ENCODE results near the gene NCK1. TPM values are rescaled to one million over a fixed set of nuclear protein-coding genes. Genes with fewer than 3 reads are reported as not detected.
"Not testable (repeated sequence)": the region's sequence is repeated elsewhere in the genome, so short reads cannot be mapped to it uniquely, and the experiment has no call there.

The NCK1 gene
- total and polyA plus RNA-seq, 10 of the 15 experiments (the other 5 are each of a cell fraction or from before 2014, with no cell fraction given) = 15.6 to 33.4 (median 25.0) TPM

DNA sequence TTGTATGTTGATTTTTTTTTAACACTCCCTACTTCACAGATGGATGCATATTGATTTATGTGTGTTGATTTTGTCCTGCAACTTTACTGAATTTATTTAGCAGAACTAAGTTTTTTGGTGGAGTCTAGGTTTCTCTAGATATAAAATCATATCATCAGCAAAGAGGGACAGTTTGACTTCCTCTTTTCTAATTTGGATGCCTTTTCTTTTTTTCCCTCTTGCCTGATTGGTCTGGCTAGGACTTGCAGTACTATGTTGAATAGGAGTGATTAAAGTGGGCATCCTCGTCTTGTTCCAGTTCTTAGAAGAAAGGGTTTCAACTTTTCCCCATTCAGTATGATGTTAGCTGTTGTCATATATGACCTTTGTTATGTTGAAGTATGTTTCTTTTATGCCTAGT, 38.7 kb downstream of the NCK1 start:
- RAD21 ChIA-PET (ENCODE audit: unreplicated experiment); H3K27me3 ChIP-seq (replicated peaks in 1 of 2; ENCODE audit: control insufficient read depth in 2 of 2, insufficient read depth in 2 of 2, low read length in 1 of 2); BruUV-seq (replicated peaks); DNase-seq (ENCODE audit: low read depth, low spot score); H2AFZ ChIP-seq (ENCODE audit: control insufficient read depth, low read depth, low read length); H3K4me1 ChIP-seq (ENCODE audit: control insufficient read depth, insufficient read depth, low read length); POLR2A ChIA-PET; H4K20me1 ChIP-seq (ENCODE audit: control insufficient read depth, insufficient read depth); ATAC-seq; H3K9ac ChIP-seq (ENCODE audit: control insufficient read depth, insufficient read depth, low read length); intact Hi-C loops (cut with micrococcal nuclease; ENCODE audit: unreplicated experiment); H3K4me3 ChIP-seq; in situ Hi-C loops (cut with MboI); H3K27ac ChIP-seq (ENCODE audit: control insufficient read depth, insufficient read depth); H3K4me2 ChIP-seq (ENCODE audit: control insufficient read depth, insufficient read depth); H3K36me3 ChIP-seq (ENCODE audit: control insufficient read depth in 2 of 2, insufficient read depth in 2 of 2, low read length in 1 of 2): not testable (repeated sequence)
- FAIRE-seq = peak; percentile 54
- SMC1A ChIA-PET (ENCODE audit: uncharacterized antibody, unreplicated experiment) = interaction anchor here (3.8 to 4.2 kb wide), 2 partner anchors 10 to 16 kb away, joined by 19 to 28 read pairs; no protein-coding TSS in a partner anchor
- WGBS (ENCODE audit: insufficient coverage, insufficient replicate concordance, low lambda C conversion rate, missing lambda C conversion rate) = 13% methylated on average over 1 of the region's 1 CpG
- Histone ChIP-seq H3K79me2 (ENCODE audit: control insufficient read depth, insufficient read depth, low read length) (peaks cover 64% of the 10 kb centered on the region), H3K9me3 (replicated peaks; ENCODE audit: control insufficient read depth, insufficient read depth, low read length) (peaks cover 26% of the 10 kb centered on the region)
- CTCF ChIA-PET = interaction anchor here (1.0 to 1.6 kb wide), 2 partner anchors 17 to 42 kb away, joined by 3 to 4 read pairs; no protein-coding TSS in a partner anchor
- TF ChIP-seq SPI1 (IDR thresholded peaks at IDR 0.05; ENCODE audit: borderline replicate concordance, insufficient read depth, low read depth, low read length) = peak; percentile 58; the same call in 1 of the 2 replicates

DNA sequence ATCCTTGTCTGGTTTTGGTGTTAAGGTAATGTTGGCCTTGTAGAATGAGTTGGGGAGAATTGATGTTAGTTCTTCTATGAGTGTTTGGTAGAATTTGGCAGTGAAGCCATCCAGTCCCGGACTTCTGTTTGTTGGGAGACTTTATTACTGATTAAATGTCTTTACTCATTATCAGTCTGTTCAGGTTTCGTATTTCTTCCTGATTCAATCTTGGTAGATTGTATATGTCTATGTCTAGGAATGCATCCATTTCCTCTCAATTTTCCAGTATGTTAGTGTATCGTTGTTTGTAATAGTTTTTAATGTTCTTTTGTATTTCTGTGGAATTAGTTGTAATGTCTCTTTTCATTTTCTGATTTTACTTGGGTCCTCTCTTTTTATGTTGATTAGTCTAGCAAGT, 39.4 kb downstream of the NCK1 start:
- Histone ChIP-seq H3K79me2 (ENCODE audit: control insufficient read depth, insufficient read depth, low read length) (peaks cover 62% of the 10 kb centered on the region), H3K4me1 (ENCODE audit: control insufficient read depth, insufficient read depth, low read length) (peaks cover 4% of the 10 kb centered on the region; the same call in 1 of the 2 replicates), H3K4me3 (no peak overlapping the region), H3K36me3 (ENCODE audit: control insufficient read depth in 2 of 2, insufficient read depth in 2 of 2, low read length in 1 of 2) (no peaks in the 10 kb centered on the region), H2AFZ (ENCODE audit: control insufficient read depth, low read depth, low read length) (no peak overlapping the region), H3K27ac (ENCODE audit: control insufficient read depth, insufficient read depth) (no peak overlapping the region), H4K20me1 (ENCODE audit: control insufficient read depth, insufficient read depth) (no peaks in the 10 kb centered on the region), H3K27me3 (replicated peaks in 1 of 2; ENCODE audit: control insufficient read depth in 2 of 2, insufficient read depth in 2 of 2, low read length in 1 of 2) (no peaks in the 10 kb centered on the region), H3K9ac (ENCODE audit: control insufficient read depth, insufficient read depth, low read length) (no peak overlapping the region), H3K4me2 (ENCODE audit: control insufficient read depth, insufficient read depth) (no peak overlapping the region), H3K9me3 (replicated peaks; ENCODE audit: control insufficient read depth, insufficient read depth, low read length) (peaks cover 26% of the 10 kb centered on the region)
- no peak for TF ChIP-seq TCF7 (IDR thresholded peaks at IDR 0.05; ENCODE audit: borderline replicate concordance)
- no peak for ATAC-seq
- no peak for DNase-seq (ENCODE audit: low read depth, low spot score)
- SMC1A ChIA-PET (ENCODE audit: uncharacterized antibody, unreplicated experiment) = no interaction called here
- no peak for FAIRE-seq
- BruUV-seq (replicated peaks) = no TSS peak
- CTCF ChIA-PET = no interaction called here
- WGBS (ENCODE audit: insufficient coverage, insufficient replicate concordance, low lambda C conversion rate, missing lambda C conversion rate) = 100% methylated on average over 3 of the region's 3 CpGs
- POLR2A ChIA-PET = no interaction called here
- RAD21 ChIA-PET (ENCODE audit: unreplicated experiment) = no interaction called here
- intact Hi-C loops (cut with micrococcal nuclease; ENCODE audit: unreplicated experiment) (no loop called here), in situ Hi-C loops (cut with MboI) (no loop called here)

Measured in GM12878 (cell line).